ENCODE data around the gene TSPAN16. TPM values are rescaled to one million over a fixed set of nuclear protein-coding genes. Genes with fewer than 3 reads are reported as not detected.

TSPAN16 gene
- total and polyA plus RNA-seq, 8 donors, result not detected

GRCh38 chr19:11291415-11291814 is 4.5 kb upstream of the TSPAN16 start:
- Histone ChIP-seq H3K4me3 (no peak overlapping the region), H3K27ac (no peak overlapping the region), H3K27me3 (no peaks in the 10 kb centered on the region), H3K4me1 (no peaks in the 10 kb centered on the region), H3K9me3 (no peaks in the 10 kb centered on the region), H3K36me3 (no peaks in the 10 kb centered on the region)
- TF ChIP-seq, protein P1, sequence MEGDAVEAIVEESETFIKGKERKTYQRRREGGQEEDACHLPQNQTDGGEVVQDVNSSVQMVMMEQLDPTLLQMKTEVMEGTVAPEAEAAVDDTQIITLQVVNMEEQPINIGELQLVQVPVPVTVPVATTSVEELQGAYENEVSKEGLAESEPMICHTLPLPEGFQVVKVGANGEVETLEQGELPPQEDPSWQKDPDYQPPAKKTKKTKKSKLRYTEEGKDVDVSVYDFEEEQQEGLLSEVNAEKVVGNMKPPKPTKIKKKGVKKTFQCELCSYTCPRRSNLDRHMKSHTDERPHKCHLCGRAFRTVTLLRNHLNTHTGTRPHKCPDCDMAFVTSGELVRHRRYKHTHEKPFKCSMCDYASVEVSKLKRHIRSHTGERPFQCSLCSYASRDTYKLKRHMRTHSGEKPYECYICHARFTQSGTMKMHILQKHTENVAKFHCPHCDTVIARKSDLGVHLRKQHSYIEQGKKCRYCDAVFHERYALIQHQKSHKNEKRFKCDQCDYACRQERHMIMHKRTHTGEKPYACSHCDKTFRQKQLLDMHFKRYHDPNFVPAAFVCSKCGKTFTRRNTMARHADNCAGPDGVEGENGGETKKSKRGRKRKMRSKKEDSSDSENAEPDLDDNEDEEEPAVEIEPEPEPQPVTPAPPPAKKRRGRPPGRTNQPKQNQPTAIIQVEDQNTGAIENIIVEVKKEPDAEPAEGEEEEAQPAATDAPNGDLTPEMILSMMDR (IDR thresholded peaks at IDR 0.05), result no peak
- ATAC-seq (no peak), FAIRE-seq (no peak), DNase-seq (no peak)
- intact Hi-C loops (cut with DNase I), result loop anchor here (10.0 kb wide), 2 partner anchors 153 to 193 kb away; partner anchors contain the start of gene ELAVL3 (in 1 of the 3)
- 89 to 93% methylated on average over 7 of the region's 7 CpGs for WGBS, 2 donors

DNA sequence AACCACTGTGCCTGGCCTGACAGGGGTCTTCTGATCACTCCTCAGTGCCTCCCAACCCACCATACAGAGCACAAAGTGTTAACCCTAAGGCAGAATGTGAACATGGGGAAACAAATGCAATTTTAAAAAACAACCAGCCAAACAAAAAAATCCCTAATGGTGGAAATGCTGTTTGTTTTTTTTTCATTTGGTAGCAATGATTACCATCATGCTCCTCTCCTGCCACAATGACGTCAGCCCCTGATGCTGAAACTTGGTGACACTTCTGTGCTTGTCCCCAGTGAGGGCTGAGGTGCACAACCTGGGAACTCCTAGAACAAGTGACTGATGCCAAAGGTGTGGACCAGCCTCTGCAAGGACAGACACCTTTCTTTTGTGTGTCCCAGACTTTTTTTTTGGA is 4.0 kb upstream of the TSPAN16 start:
- Histone ChIP-seq H3K9me3 (no peaks in the 10 kb centered on the region), H3K27me3 (no peaks in the 10 kb centered on the region), H3K4me1 (no peaks in the 10 kb centered on the region), H3K27ac (no peak overlapping the region), H3K36me3 (no peaks in the 10 kb centered on the region), H3K4me3 (no peak overlapping the region)
- WGBS, 2 donors, result 68 to 69% methylated on average over 1 of the region's 1 CpG
- no peak for DNase-seq
- no peak for FAIRE-seq
- TF ChIP-seq, protein P1 (IDR thresholded peaks at IDR 0.05), result no peak
- no peak for ATAC-seq
- intact Hi-C loops (cut with DNase I), result loop anchor here (10.0 kb wide), 2 partner anchors 153 to 193 kb away; partner anchors contain the start of gene ELAVL3 (in 1 of the 3)

GRCh38 chr19:11293433-11294389 is 2.2 kb upstream of the TSPAN16 start:
- H3K9me3 ChIP-seq, result no peaks in the 10 kb centered on the region
- no peak for FAIRE-seq
- TF ChIP-seq, protein P1 (IDR thresholded peaks at IDR 0.05), result peak; percentile 84 to 96 (median 96)
- intact Hi-C loops (cut with DNase I), result loop anchor here (10.0 kb wide), 2 partner anchors 151 to 191 kb away; partner anchors contain the start of gene ELAVL3 (in 1 of the 3)
- peak overlapping the region in 1 of 4 donors; percentile 30 for H3K4me3 ChIP-seq
- H3K27me3 ChIP-seq, result no peaks in the 10 kb centered on the region
- H3K27ac ChIP-seq, result peak overlapping the region in 1 of 4 donors; percentile 37
- no peaks in the 10 kb centered on the region for H3K4me1 ChIP-seq
- 2 to 3% methylated on average over 41 of the region's 41 CpGs for WGBS, 2 donors
- DNase-seq, result peak; percentile 81 to 98 (median 94)
- H3K36me3 ChIP-seq, result no peaks in the 10 kb centered on the region
- ATAC-seq, result peak; percentile 99 to 100 (median 99)

GRCh38 chr19:11295180-11295579 is 780 bp upstream of the TSPAN16 start:
- Histone ChIP-seq H3K4me3 (no peak overlapping the region), H3K27ac (no peak overlapping the region), H3K9me3 (no peaks in the 10 kb centered on the region), H3K4me1 (no peaks in the 10 kb centered on the region), H3K27me3 (no peaks in the 10 kb centered on the region), H3K36me3 (no peaks in the 10 kb centered on the region)
- 80 to 88% methylated on average over 4 of the region's 4 CpGs for WGBS, 2 donors
- ATAC-seq (no peak), DNase-seq (no peak), FAIRE-seq (no peak)
- intact Hi-C loops (cut with DNase I), result loop anchor here (10.0 kb wide), 2 partner anchors 150 to 190 kb away; partner anchors contain the start of gene ELAVL3 (in 1 of the 3)
- TF ChIP-seq, protein P1 (IDR thresholded peaks at IDR 0.05), result no peak

Measured in pancreas (tissue), 10 donors.